PC-9 (cell line): ENCODE results near the gene NINL. TPM values are rescaled to one million over a fixed set of nuclear protein-coding genes. Genes with fewer than 3 reads are reported as not detected.

ENCODE experiments used
- BruUV-seq: library from RNA; stranded (reverse); fragments of 400-500 nt; replicated peaks from 2 replicates; lab custom pipeline; 2021; lab: Mats Ljungman, UMichigan
- CTCF ChIA-PET: fragments of 300-600 bp; sonication (Branson Sonifier 250); formaldehyde crosslinking; loops from one replicate; lab custom pipeline; 2022; ENCODE audit warnings: antibody characterized with exemption; lab: Charles Lee
- POLR2A ChIA-PET: fragments of 300-600 bp; sonication (Branson Sonifier 250); formaldehyde crosslinking; loops from one replicate; lab custom pipeline; 2022; ENCODE audit warnings: antibody characterized with exemption; ENCODE audit not compliant: unreplicated experiment; lab: Charles Lee
- DNase-seq, 2 experiments: peaks; one replicate each; pipeline versions ENCODE4 v3.0.0 to v3.0.0-alpha.2; 2015 to 2022; ENCODE audit warnings: mixed read lengths in 1 of 2
- H2AFZ ChIP-seq: fragments of 200-600 bp; sonication (generic); 2 replicates; pipeline ENCODE4 v1.8.1; 2017; ENCODE audit warnings: antibody characterized with exemption
- H3F3A ChIP-seq: fragments of 200-600 bp; sonication (generic); 2 replicates; pipeline ENCODE4 v1.8.1; 2017; ENCODE audit warnings: antibody characterized with exemption, mild to moderate bottlenecking, low read depth; ENCODE audit not compliant: insufficient read depth
- H3K27ac ChIP-seq: fragments of 200-600 bp; sonication (generic); 2 replicates; pipeline ENCODE4 v1.6.1; 2016; ENCODE audit warnings: mixed run types
- H3K27me3 ChIP-seq: fragments of 200-600 bp; sonication (generic); 2 replicates; pipeline ENCODE4 v1.6.1; 2016; ENCODE audit warnings: low read depth, mixed run types; ENCODE audit not compliant: insufficient read depth
- H3K36me3 ChIP-seq: fragments of 200-600 bp; sonication (generic); 2 replicates; pipeline ENCODE4 v1.6.1; 2016; ENCODE audit warnings: low read depth, mixed run types
- H3K4me1 ChIP-seq: fragments of 200-600 bp; sonication (generic); replicated peaks from 2 replicates; pipeline ENCODE4 v1.6.1; 2016; ENCODE audit warnings: mixed run types; ENCODE audit not compliant: insufficient read depth
- H3K4me2 ChIP-seq: fragments of 200-600 bp; sonication (generic); 2 replicates; pipeline ENCODE4 v1.6.1; 2017; ENCODE audit warnings: mixed run types
- H3K4me3 ChIP-seq: fragments of 200-600 bp; sonication (generic); 2 replicates; pipeline ENCODE4 v1.6.1; 2016; ENCODE audit warnings: mixed run types
- H3K79me2 ChIP-seq: fragments of 200-600 bp; sonication (generic); 2 replicates; pipeline ENCODE4 v1.6.1; 2017; ENCODE audit warnings: low read depth, mixed run types
- H3K9me2 ChIP-seq: fragments of 200-600 bp; sonication (generic); 2 replicates; pipeline ENCODE4 v1.8.1; 2017; ENCODE audit warnings: mild to moderate bottlenecking; ENCODE audit not compliant: insufficient read depth
- H3K9me3 ChIP-seq: fragments of 200-600 bp; sonication (generic); 2 replicates; pipeline ENCODE4 v1.8.1; 2016; ENCODE audit warnings: low read depth; ENCODE audit not compliant: insufficient read depth
- H4K20me1 ChIP-seq: fragments of 200-600 bp; sonication (generic); 2 replicates; pipeline ENCODE4 v1.8.1; 2017; ENCODE audit not compliant: insufficient read depth
- CTCF ChIP-seq: fragments of 200-600 bp; sonication (generic); conservative IDR thresholded peaks from 2 replicates; pipeline ENCODE4 v1.6.1; 2017; ENCODE audit warnings: mixed run types, antibody characterized with exemption, mild to moderate bottlenecking, moderate library complexity
- EZH2 ChIP-seq: fragments of 200-600 bp; sonication (generic); IDR thresholded peaks from 2 replicates; pipeline ENCODE4 v1.8.0; 2017; ENCODE audit warnings: antibody characterized with exemption, low read depth
- intact Hi-C: fragments of 100-400 bp; cut with micrococcal nuclease; formaldehyde crosslinking; loops from one replicate; pipeline ENCODE4 v1.10.0; 2022; ENCODE audit not compliant: unreplicated experiment
- total RNA-seq: library from RNA; stranded (reverse); gene quantifications from 2 replicates; pipeline ENCODE4 v1.2.3, GENCODE V29; 2021

Gene NINL
- total RNA-seq, 1 experiment from 2014 or later = 19.6 TPM

DNA sequence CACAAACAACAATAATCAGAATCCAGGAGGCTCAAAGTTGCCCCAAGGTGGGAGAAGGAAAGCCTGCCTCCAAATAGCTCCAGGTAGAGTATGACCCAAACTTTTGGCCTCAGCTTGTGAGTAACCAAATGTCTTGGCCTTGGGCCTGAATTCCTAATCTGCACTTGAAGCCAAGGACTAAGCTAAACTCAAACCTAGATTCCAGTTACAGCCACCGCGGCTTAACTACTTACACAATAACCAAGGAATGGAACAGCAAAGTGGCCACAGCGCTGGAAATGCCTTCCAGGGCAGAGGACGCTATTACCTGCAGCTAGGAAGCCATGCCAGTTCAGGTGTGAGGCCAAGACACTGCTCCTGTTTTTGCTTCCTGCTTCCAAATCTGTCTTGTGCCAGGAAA lies 4.6 kb downstream of the NINL start:
- Histone ChIP-seq H3K9me2 (no peaks in the 10 kb centered on the region), H3K36me3 (no peaks in the 10 kb centered on the region), H3K4me2 (no peak overlapping the region), H4K20me1 (no peaks in the 10 kb centered on the region), H3K9me3 (no peaks in the 10 kb centered on the region), H3K27me3 (no peaks in the 10 kb centered on the region), H3K27ac (no peak overlapping the region), H3F3A (no peaks in the 10 kb centered on the region), H3K79me2 (peaks cover 38% of the 10 kb centered on the region), H3K4me1 (peaks cover 11% of the 10 kb centered on the region; the same call in 1 of the 2 replicates), H2AFZ (no peak overlapping the region), H3K4me3 (no peak overlapping the region)
- BruUV-seq = no TSS peak
- ChIA-PET CTCF (no interaction called here), POLR2A (interaction anchor here (0.6 kb wide), 2 partner anchors 11 to 57 kb away, joined by 4 to 5 read pairs; no protein-coding TSS in a partner anchor)
- intact Hi-C loops = loop anchor here (10.0 kb wide), 1 partner anchor 86 kb away; no protein-coding TSS in a partner anchor
- TF ChIP-seq CTCF = no peak
- TF ChIP-seq EZH2 = no peak
- peak in 1 of 2 experiments; percentile 51 for DNase-seq

DNA sequence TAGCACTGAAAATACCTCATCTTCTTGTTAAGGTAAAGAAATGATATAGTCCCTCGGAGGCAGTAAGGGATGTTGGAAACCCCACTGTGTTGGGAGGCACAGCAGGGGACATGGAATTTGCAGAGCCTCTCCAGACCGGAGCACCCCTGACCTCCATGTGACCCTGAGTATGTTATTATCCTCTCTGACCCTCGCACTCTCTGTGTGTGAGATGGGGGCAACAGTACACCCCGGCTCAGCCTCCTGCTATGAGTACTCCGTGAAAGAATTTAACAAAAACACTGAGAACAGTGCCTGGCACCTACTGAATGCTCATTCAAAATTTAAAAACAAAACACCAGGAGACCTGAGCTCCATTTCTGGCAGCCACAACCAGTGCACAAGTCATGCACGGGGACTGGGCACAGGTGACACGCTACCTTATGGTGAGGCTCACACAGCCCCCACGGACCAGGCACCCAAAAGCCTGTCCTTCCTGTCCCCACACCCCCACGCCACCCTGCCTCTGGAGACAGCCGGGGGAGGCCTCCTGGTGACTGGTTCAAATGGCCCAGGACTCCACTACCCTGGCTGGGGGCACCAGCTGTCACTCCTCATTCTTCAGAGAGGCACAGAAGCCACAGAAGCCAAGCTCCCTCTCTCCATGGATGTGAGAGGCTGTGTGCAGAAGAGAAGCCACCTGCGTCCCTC lies 6.1 kb downstream of the NINL start:
- no peak overlapping the region for H3K27ac ChIP-seq
- POLR2A ChIA-PET = no interaction called here

More for the DNA sequence above, 6.1 kb downstream of the NINL start:
- H3K9me2 ChIP-seq = no peaks in the 10 kb centered on the region
- no peaks in the 10 kb centered on the region for H4K20me1 ChIP-seq
- DNase-seq = no peak
- H3K36me3 ChIP-seq = no peaks in the 10 kb centered on the region
- H3K4me3 ChIP-seq = no peak overlapping the region
- intact Hi-C loops = no loop called here
- no peaks in the 10 kb centered on the region for H3K27me3 ChIP-seq
- H3K79me2 ChIP-seq = peaks cover 37% of the 10 kb centered on the region
- no peaks in the 10 kb centered on the region for H3F3A ChIP-seq
- peaks cover 7% of the 10 kb centered on the region; the same call in 1 of the 2 replicates for H3K4me1 ChIP-seq
- no peak for TF ChIP-seq EZH2
- TF ChIP-seq CTCF = no peak
- no peak overlapping the region for H2AFZ ChIP-seq
- H3K4me2 ChIP-seq = no peak overlapping the region
- no TSS peak for BruUV-seq
- CTCF ChIA-PET = interaction anchor here (0.7 kb wide), 1 partner anchor 334 kb away, joined by 4 read pairs; no protein-coding TSS in a partner anchor
- no peaks in the 10 kb centered on the region for H3K9me3 ChIP-seq
